CD4-positive, alpha-beta memory T cell (primary cell): ENCODE measurements around the gene KRTAP19-8. TPM values are rescaled to one million over a fixed set of nuclear protein-coding genes. Genes with fewer than 3 reads are reported as not detected.
A peak's percentile ranks its signal among the peaks of the same experiment; 100 is the strongest.

Experiments used
- CTCF ChIA-PET: fragments of 350-600 bp; sonication (Branson Sonifier 250); formaldehyde crosslinking; loops from one replicate; lab custom pipeline; 2021; ENCODE audit warnings: inconsistent platforms; ENCODE audit not compliant: partially characterized antibody; lab: Charles Lee
- POLR2A ChIA-PET: fragments of 350-600 bp; sonication (Branson Sonifier 250); formaldehyde crosslinking; loops from one replicate; lab custom pipeline; 2021; ENCODE audit not compliant: partially characterized antibody; lab: Charles Lee
- DNase-seq, 5 donors: peaks; one replicate each; pipeline versions ENCODE4 v3.0.0 to v3.0.0-alpha.2; 2020 to 2022; ENCODE audit warnings: mixed read lengths in 1 of 5
- H3K27ac ChIP-seq: one replicate; pipeline ENCODE4 v1.7.0; 2013; ENCODE audit warnings: low read depth, low read length
- H3K27me3 ChIP-seq: 2 replicates; pipeline ENCODE4 v1.7.0; 2013; ENCODE audit warnings: mild to moderate bottlenecking, low read length, moderate library complexity; ENCODE audit not compliant: insufficient read depth
- H3K36me3 ChIP-seq: 2 replicates; pipeline ENCODE4 v1.7.0; 2013; ENCODE audit warnings: mild to moderate bottlenecking, low read length, moderate library complexity; ENCODE audit not compliant: insufficient read depth
- H3K4me1 ChIP-seq: 2 replicates; pipeline ENCODE4 v1.7.0; 2013; ENCODE audit warnings: mild to moderate bottlenecking, low read length, moderate library complexity; ENCODE audit not compliant: insufficient read depth
- H3K4me3 ChIP-seq, 2 donors: one replicate each; pipeline ENCODE4 v1.7.0; 2013; ENCODE audit warnings: low read length in 2 of 2, mild to moderate bottlenecking in 1 of 2
- H3K9me3 ChIP-seq, 2 donors: one replicate each; pipeline ENCODE4 v1.7.0; 2013; ENCODE audit warnings: low read length in 2 of 2, control low read depth in 1 of 2; ENCODE audit not compliant: control insufficient read depth in 1 of 2
- H3K27ac Mint-ChIP-seq, 7 donors: one replicate each; pipeline ENCODE4 v1.8.0; 2020 to 2021; ENCODE audit warnings: mixed read lengths in 7 of 7, mild to moderate bottlenecking in 6 of 7, inconsistent platforms in 3 of 7, moderate library complexity in 3 of 7
- H3K27me3 Mint-ChIP-seq, 2 donors: one replicate each; pipeline ENCODE4 v1.8.0; 2020 to 2021; ENCODE audit warnings: mixed read lengths in 2 of 2
- H3K36me3 Mint-ChIP-seq, 2 donors: one replicate each; pipeline ENCODE4 v1.8.0; 2020 to 2021; ENCODE audit warnings: mixed read lengths in 2 of 2, inconsistent platforms in 1 of 2, mild to moderate bottlenecking in 1 of 2
- H3K4me1 Mint-ChIP-seq, 4 donors: one replicate each; pipeline ENCODE4 v1.8.0; 2020 to 2021; ENCODE audit warnings: mixed read lengths in 4 of 4, mild to moderate bottlenecking in 1 of 4
- H3K4me3 Mint-ChIP-seq, 8 donors: one replicate each; pipeline ENCODE4 v1.8.0; 2020 to 2021; ENCODE audit warnings: mixed read lengths in 8 of 8, mild to moderate bottlenecking in 7 of 8, moderate library complexity in 6 of 8, inconsistent platforms in 3 of 8
- H3K9me3 Mint-ChIP-seq, 8 donors: one replicate each; pipeline ENCODE4 v1.8.0; 2020 to 2021; ENCODE audit warnings: mixed read lengths in 8 of 8, mild to moderate bottlenecking in 5 of 8, inconsistent platforms in 3 of 8, moderate library complexity in 1 of 8
- intact Hi-C: fragments of 100-400 bp; cut with micrococcal nuclease; formaldehyde crosslinking; loops from one replicate; pipeline ENCODE4 v1.15.1; 2023
- polyA plus RNA-seq, 2 donors: library from polyadenylated mRNA; unstranded; fragments of 300-500 nt; fragmentation: Illumina TruSeq; gene quantifications; one replicate each; pipeline ENCODE4 v1.2.3, GENCODE V29; 2021
- total RNA-seq, 2 experiments: library from RNA; stranded (reverse); gene quantifications; one replicate each; pipeline ENCODE4 v1.2.3, GENCODE V29; 2021

The KRTAP19-8 gene
- total and polyA plus RNA-seq, 4 experiments from 2014 or later = not detected

- Histone ChIP-seq H3K27me3 (no peaks in the 10 kb centered on the region), H3K27ac (peak overlapping the region; percentile 32), H3K36me3 (no peaks in the 10 kb centered on the region), H3K9me3 (no peaks in the 10 kb centered on the region), H3K4me1 (peaks cover 39% of the 10 kb centered on the region), H3K4me3 (no peak overlapping the region)
- no peaks in the 10 kb centered on the region for H3K36me3 Mint-ChIP-seq
- peaks cover 0 to 7% (median 2%) of the 10 kb centered on the region in 8 donors for H3K9me3 Mint-ChIP-seq
- peak in 1 of 5 donors; percentile 0 for DNase-seq
- H3K4me3 Mint-ChIP-seq = peak overlapping the region; percentile 27 to 78 (median 62)
- H3K4me1 Mint-ChIP-seq = peaks cover 24 to 63% (median 36%) of the 10 kb centered on the region in 4 donors
- no peaks in the 10 kb centered on the region for H3K27me3 Mint-ChIP-seq
- peak overlapping the region; percentile 47 to 91 (median 85) for H3K27ac Mint-ChIP-seq
- POLR2A ChIA-PET = interaction anchor here (0.8 to 0.9 kb wide), 3 partner anchors 34 to 546 kb away, joined by 3 to 4 read pairs (median 3); no protein-coding TSS in a partner anchor
- CTCF ChIA-PET = interaction anchor here (0.8 to 1.3 kb wide), 3 partner anchors 11 to 74 kb away, joined by 4 to 5 read pairs (median 5); no protein-coding TSS in a partner anchor
- intact Hi-C loops = no loop called here
Measured at GRCh38 chr21:31012133-31013089, 25.9 kb downstream of the KRTAP19-8 start.

- Mint-ChIP-seq H3K36me3 (no peaks in the 10 kb centered on the region), H3K4me3 (peak overlapping the region in 6 of 8 donors; percentile 52 to 70 (median 58)), H3K27ac (peak overlapping the region; percentile 48 to 85 (median 69)), H3K9me3 (peaks cover 2 to 9% (median 6%) of the 10 kb centered on the region in 8 donors), H3K27me3 (no peaks in the 10 kb centered on the region), H3K4me1 (peaks cover 24 to 54% (median 35%) of the 10 kb centered on the region in 4 donors)
- ChIA-PET CTCF (no interaction called here), POLR2A (no interaction called here)
- no peaks in the 10 kb centered on the region for H3K36me3 ChIP-seq
- DNase-seq = peak; percentile 13 to 40 (median 37)
- no peaks in the 10 kb centered on the region for H3K9me3 ChIP-seq
- H3K27ac ChIP-seq = no peak overlapping the region
- H3K27me3 ChIP-seq = no peaks in the 10 kb centered on the region
- peaks cover 39% of the 10 kb centered on the region for H3K4me1 ChIP-seq
- H3K4me3 ChIP-seq = no peak overlapping the region
- intact Hi-C loops = no loop called here
Measured at GRCh38 chr21:31011412-31011811, 26.9 kb downstream of the KRTAP19-8 start.

GRCh38 chr21:31008355-31008754 is 29.9 kb downstream of the KRTAP19-8 start:
- intact Hi-C loops = no loop called here
- H3K9me3 Mint-ChIP-seq = peaks cover 2 to 9% (median 7%) of the 10 kb centered on the region in 8 donors
- Histone ChIP-seq H3K36me3 (no peaks in the 10 kb centered on the region), H3K27me3 (no peaks in the 10 kb centered on the region), H3K4me3 (no peak overlapping the region), H3K9me3 (no peaks in the 10 kb centered on the region), H3K27ac (no peak overlapping the region), H3K4me1 (peaks cover 31% of the 10 kb centered on the region)
- no peak for DNase-seq
- CTCF ChIA-PET = no interaction called here
- H3K4me1 Mint-ChIP-seq = peaks cover 21 to 35% (median 26%) of the 10 kb centered on the region in 4 donors
- no peaks in the 10 kb centered on the region for H3K36me3 Mint-ChIP-seq
- H3K27me3 Mint-ChIP-seq = peaks cover 0 to 3% of the 10 kb centered on the region in 2 donors
- POLR2A ChIA-PET = no interaction called here
- no peak overlapping the region for H3K4me3 Mint-ChIP-seq
- H3K27ac Mint-ChIP-seq = no peak overlapping the region

- no peak for DNase-seq
- no peak overlapping the region for H3K27ac ChIP-seq
- Mint-ChIP-seq H3K4me3 (no peak overlapping the region), H3K27me3 (peaks cover 0 to 6% of the 10 kb centered on the region in 2 donors), H3K9me3 (peaks cover 2 to 9% (median 7%) of the 10 kb centered on the region in 8 donors), H3K4me1 (peaks cover 0 to 3% (median 2%) of the 10 kb centered on the region in 4 donors), H3K36me3 (no peaks in the 10 kb centered on the region), H3K27ac (no peak overlapping the region)
- ChIA-PET POLR2A (no interaction called here), CTCF (no interaction called here)
- no peak overlapping the region for H3K4me3 ChIP-seq
- no peaks in the 10 kb centered on the region for H3K9me3 ChIP-seq
- no peaks in the 10 kb centered on the region for H3K27me3 ChIP-seq
- intact Hi-C loops = no loop called here
- H3K36me3 ChIP-seq = no peaks in the 10 kb centered on the region
- H3K4me1 ChIP-seq = no peaks in the 10 kb centered on the region
Measured at GRCh38 chr21:31005019-31005418, 33.3 kb downstream of the KRTAP19-8 start.

GRCh38 chr21:31003471-31003870 is 34.8 kb downstream of the KRTAP19-8 start:
- Mint-ChIP-seq H3K27ac (no peak overlapping the region), H3K4me3 (no peak overlapping the region), H3K36me3 (no peaks in the 10 kb centered on the region), H3K4me1 (no peaks in the 10 kb centered on the region), H3K27me3 (peaks cover 0 to 6% of the 10 kb centered on the region in 2 donors), H3K9me3 (peaks cover 2 to 9% (median 7%) of the 10 kb centered on the region in 8 donors)
- no peaks in the 10 kb centered on the region for H3K36me3 ChIP-seq
- no peaks in the 10 kb centered on the region for H3K4me1 ChIP-seq
- H3K27ac ChIP-seq = no peak overlapping the region
- ChIA-PET CTCF (interaction anchor here (0.6 kb wide), 1 partner anchor 83 kb away, joined by 4 read pairs; no protein-coding TSS in a partner anchor), POLR2A (no interaction called here)
- no peak overlapping the region for H3K4me3 ChIP-seq
- H3K27me3 ChIP-seq = no peaks in the 10 kb centered on the region
- DNase-seq = no peak
- intact Hi-C loops = no loop called here
- H3K9me3 ChIP-seq = no peaks in the 10 kb centered on the region

- intact Hi-C loops = no loop called here
- peaks cover 2 to 7% of the 10 kb centered on the region in 2 donors for H3K27me3 Mint-ChIP-seq
- peaks cover 0 to 1% (median 0%) of the 10 kb centered on the region in 4 donors for H3K4me1 Mint-ChIP-seq
- H3K4me1 ChIP-seq = no peaks in the 10 kb centered on the region
- H3K27me3 ChIP-seq = no peaks in the 10 kb centered on the region
- H3K27ac Mint-ChIP-seq = no peak overlapping the region
- POLR2A ChIA-PET = no interaction called here
- no peak overlapping the region for H3K27ac ChIP-seq
- CTCF ChIA-PET = interaction anchor here (1.7 kb wide), 1 partner anchor 11 kb away, joined by 3 read pairs; no protein-coding TSS in a partner anchor
- no peaks in the 10 kb centered on the region for H3K36me3 ChIP-seq
- no peaks in the 10 kb centered on the region for H3K36me3 Mint-ChIP-seq
- no peaks in the 10 kb centered on the region for H3K9me3 Mint-ChIP-seq
- no peaks in the 10 kb centered on the region for H3K9me3 ChIP-seq
- H3K4me3 ChIP-seq = no peak overlapping the region
- no peak for DNase-seq
- no peak overlapping the region for H3K4me3 Mint-ChIP-seq
Measured at GRCh38 chr21:30997541-30997940, 40.7 kb downstream of the KRTAP19-8 start.

GRCh38 chr21:30996728-30997127 is 41.5 kb downstream of the KRTAP19-8 start:
- Histone ChIP-seq H3K9me3 (no peaks in the 10 kb centered on the region), H3K36me3 (no peaks in the 10 kb centered on the region), H3K4me3 (no peak overlapping the region), H3K27ac (no peak overlapping the region), H3K4me1 (no peaks in the 10 kb centered on the region), H3K27me3 (no peaks in the 10 kb centered on the region)
- H3K4me1 Mint-ChIP-seq = peaks cover 0 to 1% (median 0%) of the 10 kb centered on the region in 4 donors
- H3K9me3 Mint-ChIP-seq = no peaks in the 10 kb centered on the region
- no peak for DNase-seq
- no peaks in the 10 kb centered on the region for H3K36me3 Mint-ChIP-seq
- H3K27ac Mint-ChIP-seq = no peak overlapping the region
- POLR2A ChIA-PET = no interaction called here
- H3K4me3 Mint-ChIP-seq = no peak overlapping the region
- intact Hi-C loops = no loop called here
- CTCF ChIA-PET = interaction anchor here (1.7 kb wide), 1 partner anchor 10 kb away, joined by 3 read pairs; no protein-coding TSS in a partner anchor
- H3K27me3 Mint-ChIP-seq = peaks cover 6 to 10% of the 10 kb centered on the region in 2 donors
